ENCODE results near the gene SLC36A1.
A peak's percentile ranks its signal among the peaks of the same experiment; 100 is the strongest.

Gene SLC36A1

GRCh38 chr5:151432210-151432609, 15.2 kb upstream of the SLC36A1 start:
- DNase-seq (ENCODE audit: low read depth): no peak
- TF ChIP-seq CTCF (IDR thresholded peaks at IDR 0.05; ENCODE audit: insufficient read depth, low read depth, low read length, missing control alignments): no peak
- H3K4me3 ChIP-seq (ENCODE audit: low read depth, low read length): no peak overlapping the region

- no peak for TF ChIP-seq CTCF (IDR thresholded peaks at IDR 0.05; ENCODE audit: insufficient read depth, low read depth, low read length, missing control alignments)
- no peak overlapping the region for H3K4me3 ChIP-seq (ENCODE audit: low read depth, low read length)
- no peak for DNase-seq (ENCODE audit: low read depth)
Observed at GRCh38 chr5:151434570-151435237, 12.7 kb upstream of the SLC36A1 start.

- peak; percentile 32 for DNase-seq (ENCODE audit: low read depth)
- peak overlapping the region; percentile 76 for H3K4me3 ChIP-seq (ENCODE audit: low read depth, low read length)
- TF ChIP-seq CTCF (IDR thresholded peaks at IDR 0.05; ENCODE audit: insufficient read depth, low read depth, low read length, missing control alignments): peak; percentile 1
Observed at GRCh38 chr5:151448038-151448985, 909 bp downstream of the SLC36A1 start.

- no peak overlapping the region for H3K4me3 ChIP-seq (ENCODE audit: low read depth, low read length)
- no peak for TF ChIP-seq CTCF (IDR thresholded peaks at IDR 0.05; ENCODE audit: insufficient read depth, low read depth, low read length, missing control alignments)
- DNase-seq (ENCODE audit: low read depth): no peak
Observed at GRCh38 chr5:151449297-151449696, 1.9 kb downstream of the SLC36A1 start.

- TF ChIP-seq CTCF (IDR thresholded peaks at IDR 0.05; ENCODE audit: insufficient read depth, low read depth, low read length, missing control alignments): no peak
- no peak for DNase-seq (ENCODE audit: low read depth)
- H3K4me3 ChIP-seq (ENCODE audit: low read depth, low read length): no peak overlapping the region
Observed at GRCh38 chr5:151449839-151450238, 2.4 kb downstream of the SLC36A1 start.

- TF ChIP-seq CTCF (IDR thresholded peaks at IDR 0.05; ENCODE audit: insufficient read depth, low read depth, low read length, missing control alignments): no peak
- no peak for DNase-seq (ENCODE audit: low read depth)
- H3K4me3 ChIP-seq (ENCODE audit: low read depth, low read length): no peak overlapping the region
Observed at GRCh38 chr5:151450605-151451004, 3.2 kb downstream of the SLC36A1 start.

Measured in GM12865 (cell line).